HCT116 (cell line): Measurements from ENCODE around the gene STK11. TPM values are rescaled to one million over a fixed set of nuclear protein-coding genes. Genes with fewer than 3 reads are reported as not detected.

ENCODE experiments used
- ATAC-seq: fragments of 200-7000 bp; cut with Tn5 transposase; 2 replicates; pipeline ENCODE4 v1.9.1; 2020; ENCODE audit warnings: mild to moderate bottlenecking, moderate library complexity
- BruUV-seq: library from RNA; stranded (reverse); fragments of 400-500 nt; replicated peaks from 2 replicates; lab custom pipeline; 2021; lab: Mats Ljungman, UMichigan
- CTCF ChIA-PET: fragments of 300-600 bp; sonication (Branson Sonifier 250); formaldehyde crosslinking; loops from one replicate; lab custom pipeline; 2021; ENCODE audit warnings: antibody characterized with exemption; lab: Charles Lee
- POLR2A ChIA-PET: fragments of 300-600, 350-600 bp; sonication (Branson Sonifier 250); formaldehyde crosslinking; loops from one replicate; lab custom pipeline; 2021; ENCODE audit warnings: antibody characterized with exemption; lab: Charles Lee
- RAD21 ChIA-PET, 2 experiments: fragments of 300-600 bp; sonication (Branson Sonifier 250); formaldehyde crosslinking; loops; one replicate each; lab custom pipeline; 2023; ENCODE audit warnings: low total read pairs in 2 of 2; ENCODE audit not compliant: uncharacterized antibody in 2 of 2, unreplicated experiment in 2 of 2, low non-redundant PET in 1 of 2; lab: Charles Lee
- DNase-seq: peaks from one replicate; pipeline ENCODE4 v3.0.0-alpha.2; 2010; ENCODE audit warnings: low read depth, low spot score
- H2AFZ ChIP-seq: fragments of 200-600 bp; shearing (Covaris generic), sonication (generic); 2 replicates; pipeline ENCODE4 v1.6.1; 2017; ENCODE audit warnings: low read depth, mixed run types, mixed read lengths, antibody characterized with exemption, low read length; ENCODE audit not compliant: poor library complexity, severe bottlenecking
- H3K27ac ChIP-seq: 2 replicates; pipeline ENCODE4 v1.5.1; 2012; ENCODE audit warnings: low read depth, low read length
- H3K27me3 ChIP-seq: fragments of 200-600 bp; sonication (generic); 2 replicates; pipeline ENCODE4 v1.6.1; 2016; ENCODE audit warnings: mixed run types, low read length, mixed read lengths; ENCODE audit not compliant: insufficient read depth
- H3K36me3 ChIP-seq, 2 experiments: fragments of 200-500 bp in 1 of 2; fragments of 200-600 bp in 1 of 2; sonication (Bioruptor generic) in 1 of 2; sonication (generic) in 1 of 2; 2 replicates each; pipeline versions ENCODE4 v1.5.1 to v1.6.1; 2014 to 2016; ENCODE audit warnings: low read length in 2 of 2, inconsistent platforms in 1 of 2, mixed read lengths in 1 of 2, mixed run types in 1 of 2; ENCODE audit not compliant: insufficient read depth in 2 of 2, control insufficient read depth in 1 of 2
- H3K4me1 ChIP-seq, 2 experiments: fragments of 200-600 bp in 1 of 2; sonication (generic) in 1 of 2; 2 replicates each; pipeline versions ENCODE4 v1.5.1 to v1.6.1; 2012 to 2017; ENCODE audit warnings: low read length in 2 of 2, inconsistent platforms in 1 of 2, mild to moderate bottlenecking in 1 of 2, mixed read lengths in 1 of 2, mixed run types in 1 of 2, moderate library complexity in 1 of 2; ENCODE audit not compliant: insufficient read depth in 2 of 2, control insufficient read depth in 1 of 2
- H3K4me2 ChIP-seq: fragments of 200-600 bp; sonication (generic); 2 replicates; pipeline ENCODE4 v1.6.1; 2017; ENCODE audit warnings: mixed run types, low read length, mixed read lengths
- H3K4me3 ChIP-seq, 2 experiments: fragments of 200-600 bp in 1 of 2; sonication (generic) in 1 of 2; replicated peaks in 1 of 2; 2 replicates each; pipeline ENCODE4 v1.5.1; 2011 to 2016; ENCODE audit warnings: low read length in 2 of 2, control low read depth in 1 of 2, low read depth in 1 of 2, mild to moderate bottlenecking in 1 of 2, mixed read lengths in 1 of 2, mixed run types in 1 of 2
- H3K79me2 ChIP-seq: fragments of 200-600 bp; sonication (generic); 2 replicates; pipeline ENCODE4 v1.6.1; 2017; ENCODE audit warnings: mild to moderate bottlenecking, mixed run types, low read length, moderate library complexity, mixed read lengths; ENCODE audit not compliant: insufficient read depth
- H3K9ac ChIP-seq: fragments of 200-600 bp; sonication (generic); 2 replicates; pipeline ENCODE4 v1.6.1; 2016; ENCODE audit warnings: low read length, mixed read lengths
- H3K9me2 ChIP-seq: fragments of 200-600 bp; sonication (generic), shearing (Covaris generic); 2 replicates; pipeline ENCODE4 v1.6.1; 2017; ENCODE audit warnings: mixed run types, mild to moderate bottlenecking, moderate library complexity; ENCODE audit not compliant: insufficient read depth
- H3K9me3 ChIP-seq, 2 experiments: fragments of 200-500 bp in 1 of 2; fragments of 200-600 bp in 1 of 2; sonication (Bioruptor generic) in 1 of 2; sonication (generic) in 1 of 2; 2 replicates each; pipeline ENCODE4 v1.6.1; 2014 to 2017; ENCODE audit warnings: low read length in 2 of 2, mixed read lengths in 2 of 2, inconsistent platforms in 1 of 2, low read depth in 1 of 2, mild to moderate bottlenecking in 1 of 2, mixed run types in 1 of 2, moderate library complexity in 1 of 2; ENCODE audit not compliant: control insufficient read depth in 1 of 2, insufficient read depth in 1 of 2
- H4K20me1 ChIP-seq: fragments of 200-600 bp; sonication (generic), shearing (Covaris generic); 2 replicates; pipeline ENCODE4 v1.6.1; 2017; ENCODE audit warnings: mixed run types, mild to moderate bottlenecking, moderate library complexity; ENCODE audit not compliant: insufficient read depth
- ATF3 ChIP-seq: IDR thresholded peaks from 2 replicates; pipeline ENCODE4 v1.6.1; 2012
- CEBPB ChIP-seq: IDR thresholded peaks from 2 replicates; pipeline ENCODE4 v1.6.1; 2012; ENCODE audit warnings: low read depth
- EGR1 ChIP-seq: IDR thresholded peaks from 2 replicates; pipeline ENCODE4 v1.6.1; 2012; ENCODE audit warnings: low read depth
- ELF1 ChIP-seq: IDR thresholded peaks from 2 replicates; pipeline ENCODE4 v1.6.1; 2012; ENCODE audit warnings: low read depth, borderline replicate concordance
- EZH2 ChIP-seq: fragments of 200-600 bp; sonication (generic); IDR thresholded peaks from 2 replicates; pipeline ENCODE4 v1.6.1; 2017; ENCODE audit warnings: antibody characterized with exemption, mixed run types
- EZH2phosphoT487 ChIP-seq: fragments of 200-600 bp; IDR thresholded peaks from 2 replicates; pipeline ENCODE4 v1.6.1; 2018; ENCODE audit warnings: antibody characterized with exemption, borderline replicate concordance
- FOSL1 ChIP-seq: IDR thresholded peaks from 2 replicates; pipeline ENCODE4 v1.6.1; 2012; ENCODE audit warnings: low read depth
- JUND ChIP-seq: IDR thresholded peaks from 2 replicates; pipeline ENCODE4 v1.6.1; 2012
- MAX ChIP-seq: IDR thresholded peaks from 2 replicates; pipeline ENCODE4 v1.6.1; 2012
- POLR2A ChIP-seq: IDR thresholded peaks from 2 replicates; pipeline ENCODE4 v1.7.0; 2011; ENCODE audit warnings: borderline replicate concordance; ENCODE audit not compliant: insufficient read depth, insufficient read length; ENCODE audit errors: extremely low read depth
- POLR2AphosphoS5 ChIP-seq: IDR thresholded peaks from 2 replicates; pipeline ENCODE4 v1.6.1; 2011; ENCODE audit warnings: mild to moderate bottlenecking, low read depth, low read length, moderate library complexity
- SP1 ChIP-seq: IDR thresholded peaks from 2 replicates; pipeline ENCODE4 v1.6.1; 2012; ENCODE audit warnings: low read depth
- SRF ChIP-seq: IDR thresholded peaks from 2 replicates; pipeline ENCODE4 v1.6.1; 2012; ENCODE audit warnings: low read depth
- YY1 ChIP-seq: IDR thresholded peaks from 2 replicates; pipeline ENCODE4 v1.6.1; 2011; ENCODE audit warnings: low read length, low read depth, moderate library complexity, mild to moderate bottlenecking; ENCODE audit not compliant: insufficient replicate concordance; ENCODE audit errors: extremely low read depth
- ZNF274 ChIP-seq: fragments of 200-500 bp; sonication (Bioruptor generic); IDR thresholded peaks from 2 replicates; pipeline ENCODE4 v1.6.1; 2014; ENCODE audit warnings: mild to moderate bottlenecking, low read depth, low read length, inconsistent platforms
- intact Hi-C: fragments of 100-400 bp; cut with micrococcal nuclease; formaldehyde crosslinking; loops from 2 replicates; pipeline ENCODE4 v1.10.0; 2022
- total RNA-seq: library from RNA; stranded (reverse); gene quantifications from one replicate; pipeline ENCODE4 v1.2.1, GENCODE V29; 2021; ENCODE audit not compliant: unreplicated experiment
- TF ChIP-seq, protein P1 (sequence below): IDR thresholded peaks from 2 replicates; pipeline ENCODE4 v1.6.1; 2011; ENCODE audit warnings: mild to moderate bottlenecking, low read length, moderate library complexity; ENCODE audit not compliant: insufficient replicate concordance; ENCODE audit errors: extremely low read depth
- TF ChIP-seq, protein P2 (sequence below): IDR thresholded peaks from 2 replicates; pipeline ENCODE4 v1.6.1; 2012; ENCODE audit warnings: low read depth
- TF ChIP-seq, protein P3 (sequence below), 3 experiments: fragments of 200-600 bp in 1 of 3; sonication (generic) in 1 of 3; IDR thresholded peaks in 2 of 3; conservative IDR thresholded peaks in 1 of 3; 2 replicates each; pipeline ENCODE4 v1.5.1; 2012 to 2017; ENCODE audit warnings: low read depth in 2 of 3, low read length in 2 of 3, antibody characterized with exemption in 1 of 3, borderline replicate concordance in 1 of 3, control low read depth in 1 of 3, mild to moderate bottlenecking in 1 of 3, mixed read lengths in 1 of 3, mixed run types in 1 of 3, moderate library complexity in 1 of 3; ENCODE audit not compliant: insufficient read depth in 1 of 3

The STK11 gene
- total RNA-seq, 1 experiment from 2014 or later: 86.9 TPM

GRCh38 chr19:1259876-1260748 is 54.5 kb downstream of the STK11 start:
- ChIA-PET CTCF (interaction anchor here (0.8 to 1.0 kb wide), 2 partner anchors 15 to 16 kb away, joined by 3 to 4 read pairs; no protein-coding TSS in a partner anchor), RAD21 (interaction anchor here in 1 of 2 experiments (0.6 to 1.0 kb wide), 2 partner anchors 8 to 16 kb away, joined by 3 to 5 read pairs; no protein-coding TSS in a partner anchor), POLR2A (interaction anchor here (0.7 to 4.4 kb wide), 3 partner anchors 9 to 710 kb away, joined by 3 to 54 read pairs (median 3); partner anchors contain the start of gene CIRBP)
- peak overlapping the region; percentile 76 for H3K4me2 ChIP-seq
- H3K79me2 ChIP-seq: peaks cover 39% of the 10 kb centered on the region
- H3K9me2 ChIP-seq: no peaks in the 10 kb centered on the region
- H2AFZ ChIP-seq: no peak overlapping the region
- H3K27me3 ChIP-seq: no peaks in the 10 kb centered on the region
- H3K27ac ChIP-seq: peak overlapping the region; percentile 90
- no TSS peak for BruUV-seq
- H3K4me3 ChIP-seq: peak overlapping the region; percentile 31 to 41
- H3K36me3 ChIP-seq: peaks cover 12 to 24% of the 10 kb centered on the region in 2 experiments
- H3K9me3 ChIP-seq: no peaks in the 10 kb centered on the region
- H4K20me1 ChIP-seq: no peaks in the 10 kb centered on the region
- H3K9ac ChIP-seq: peak overlapping the region; percentile 65
- ATAC-seq (peak; percentile 1; the same call in 1 of the 2 replicates), DNase-seq (no peak)
- intact Hi-C loops: no loop called here
- H3K4me1 ChIP-seq: peaks cover 52 to 94% of the 10 kb centered on the region in 2 experiments
- TF ChIP-seq MAX (no peak), ELF1 (no peak), SP1 (no peak), ATF3 (no peak), CEBPB (no peak), JUND (no peak), EZH2 (no peak), SRF (no peak), FOSL1 (no peak), EGR1 (no peak), EZH2phosphoT487 (no peak), POLR2AphosphoS5 (no peak), ZNF274 (no peak), YY1 (no peak), POLR2A (no peak)
- TF ChIP-seq, protein P1, sequence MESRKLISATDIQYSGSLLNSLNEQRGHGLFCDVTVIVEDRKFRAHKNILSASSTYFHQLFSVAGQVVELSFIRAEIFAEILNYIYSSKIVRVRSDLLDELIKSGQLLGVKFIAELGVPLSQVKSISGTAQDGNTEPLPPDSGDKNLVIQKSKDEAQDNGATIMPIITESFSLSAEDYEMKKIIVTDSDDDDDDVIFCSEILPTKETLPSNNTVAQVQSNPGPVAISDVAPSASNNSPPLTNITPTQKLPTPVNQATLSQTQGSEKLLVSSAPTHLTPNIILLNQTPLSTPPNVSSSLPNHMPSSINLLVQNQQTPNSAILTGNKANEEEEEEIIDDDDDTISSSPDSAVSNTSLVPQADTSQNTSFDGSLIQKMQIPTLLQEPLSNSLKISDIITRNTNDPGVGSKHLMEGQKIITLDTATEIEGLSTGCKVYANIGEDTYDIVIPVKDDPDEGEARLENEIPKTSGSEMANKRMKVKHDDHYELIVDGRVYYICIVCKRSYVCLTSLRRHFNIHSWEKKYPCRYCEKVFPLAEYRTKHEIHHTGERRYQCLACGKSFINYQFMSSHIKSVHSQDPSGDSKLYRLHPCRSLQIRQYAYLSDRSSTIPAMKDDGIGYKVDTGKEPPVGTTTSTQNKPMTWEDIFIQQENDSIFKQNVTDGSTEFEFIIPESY: no peak
- TF ChIP-seq, protein P2, sequence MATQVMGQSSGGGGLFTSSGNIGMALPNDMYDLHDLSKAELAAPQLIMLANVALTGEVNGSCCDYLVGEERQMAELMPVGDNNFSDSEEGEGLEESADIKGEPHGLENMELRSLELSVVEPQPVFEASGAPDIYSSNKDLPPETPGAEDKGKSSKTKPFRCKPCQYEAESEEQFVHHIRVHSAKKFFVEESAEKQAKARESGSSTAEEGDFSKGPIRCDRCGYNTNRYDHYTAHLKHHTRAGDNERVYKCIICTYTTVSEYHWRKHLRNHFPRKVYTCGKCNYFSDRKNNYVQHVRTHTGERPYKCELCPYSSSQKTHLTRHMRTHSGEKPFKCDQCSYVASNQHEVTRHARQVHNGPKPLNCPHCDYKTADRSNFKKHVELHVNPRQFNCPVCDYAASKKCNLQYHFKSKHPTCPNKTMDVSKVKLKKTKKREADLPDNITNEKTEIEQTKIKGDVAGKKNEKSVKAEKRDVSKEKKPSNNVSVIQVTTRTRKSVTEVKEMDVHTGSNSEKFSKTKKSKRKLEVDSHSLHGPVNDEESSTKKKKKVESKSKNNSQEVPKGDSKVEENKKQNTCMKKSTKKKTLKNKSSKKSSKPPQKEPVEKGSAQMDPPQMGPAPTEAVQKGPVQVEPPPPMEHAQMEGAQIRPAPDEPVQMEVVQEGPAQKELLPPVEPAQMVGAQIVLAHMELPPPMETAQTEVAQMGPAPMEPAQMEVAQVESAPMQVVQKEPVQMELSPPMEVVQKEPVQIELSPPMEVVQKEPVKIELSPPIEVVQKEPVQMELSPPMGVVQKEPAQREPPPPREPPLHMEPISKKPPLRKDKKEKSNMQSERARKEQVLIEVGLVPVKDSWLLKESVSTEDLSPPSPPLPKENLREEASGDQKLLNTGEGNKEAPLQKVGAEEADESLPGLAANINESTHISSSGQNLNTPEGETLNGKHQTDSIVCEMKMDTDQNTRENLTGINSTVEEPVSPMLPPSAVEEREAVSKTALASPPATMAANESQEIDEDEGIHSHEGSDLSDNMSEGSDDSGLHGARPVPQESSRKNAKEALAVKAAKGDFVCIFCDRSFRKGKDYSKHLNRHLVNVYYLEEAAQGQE: no peak
- TF ChIP-seq, protein P3, sequence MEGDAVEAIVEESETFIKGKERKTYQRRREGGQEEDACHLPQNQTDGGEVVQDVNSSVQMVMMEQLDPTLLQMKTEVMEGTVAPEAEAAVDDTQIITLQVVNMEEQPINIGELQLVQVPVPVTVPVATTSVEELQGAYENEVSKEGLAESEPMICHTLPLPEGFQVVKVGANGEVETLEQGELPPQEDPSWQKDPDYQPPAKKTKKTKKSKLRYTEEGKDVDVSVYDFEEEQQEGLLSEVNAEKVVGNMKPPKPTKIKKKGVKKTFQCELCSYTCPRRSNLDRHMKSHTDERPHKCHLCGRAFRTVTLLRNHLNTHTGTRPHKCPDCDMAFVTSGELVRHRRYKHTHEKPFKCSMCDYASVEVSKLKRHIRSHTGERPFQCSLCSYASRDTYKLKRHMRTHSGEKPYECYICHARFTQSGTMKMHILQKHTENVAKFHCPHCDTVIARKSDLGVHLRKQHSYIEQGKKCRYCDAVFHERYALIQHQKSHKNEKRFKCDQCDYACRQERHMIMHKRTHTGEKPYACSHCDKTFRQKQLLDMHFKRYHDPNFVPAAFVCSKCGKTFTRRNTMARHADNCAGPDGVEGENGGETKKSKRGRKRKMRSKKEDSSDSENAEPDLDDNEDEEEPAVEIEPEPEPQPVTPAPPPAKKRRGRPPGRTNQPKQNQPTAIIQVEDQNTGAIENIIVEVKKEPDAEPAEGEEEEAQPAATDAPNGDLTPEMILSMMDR (IDR thresholded peaks at IDR 0.05 in 2 of 3, conservative IDR thresholded peaks at IDR 0.05 in 1 of 3; ENCODE audit: borderline replicate concordance in 1 of 3, insufficient read depth in 1 of 3, low read depth in 2 of 3, low read length in 2 of 3): no peak
